Measurements from ENCODE around the gene PIK3R3. TPM values are rescaled to one million over a fixed set of nuclear protein-coding genes. Genes with fewer than 3 reads are reported as not detected.
A peak's percentile ranks its signal among the peaks of the same experiment; 100 is the strongest.

PIK3R3 gene
- total and polyA plus RNA-seq, 5 donors: 20.0 to 49.8 (median 30.9) TPM

DNA sequence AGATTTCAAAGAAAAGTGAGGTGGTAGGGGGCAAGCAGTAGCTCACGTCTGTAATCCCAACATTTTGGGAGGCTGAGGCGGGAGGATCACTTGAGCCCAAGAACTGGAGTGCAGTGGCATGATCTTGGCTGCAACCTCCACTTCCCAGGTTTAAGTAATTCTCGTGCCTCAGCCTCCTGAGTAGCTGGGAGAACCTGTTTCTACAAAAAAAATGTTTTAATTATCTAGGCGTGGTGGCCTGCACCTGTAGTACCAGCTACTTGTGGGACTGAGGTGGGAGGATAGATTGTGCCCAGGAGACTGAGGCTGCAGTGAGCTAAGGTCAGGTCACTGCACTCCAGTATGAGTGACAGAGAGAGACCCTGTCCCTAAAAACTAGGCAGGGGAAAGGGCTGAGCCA is 39.9 kb upstream of the PIK3R3 start:
- DNase-seq (no peak), ATAC-seq (no peak)
- Histone ChIP-seq H3K9me3 (ENCODE audit: control insufficient read depth, low read length) (no peaks in the 10 kb centered on the region), H3K4me1 (ENCODE audit: control insufficient read depth, insufficient read depth, low read length) (peaks cover 31% of the 10 kb centered on the region), H3K4me3 (ENCODE audit: low read length) (no peak overlapping the region), H3K27ac (ENCODE audit: low read length) (no peak overlapping the region), H3K27me3 (ENCODE audit: control insufficient read depth, insufficient read depth) (no peaks in the 10 kb centered on the region)
- WGBS: 83% methylated on average over 4 of the region's 4 CpGs
- intact Hi-C loops (cut with DNase I): loop anchor here in 2 of 4 donors (5.0 to 10.0 kb wide), 2 partner anchors 40 to 48 kb away; partner anchors contain the start of gene PIK3R3 (in 1 of the 2)

GRCh38 chr1:46171871-46172270 is 39.4 kb upstream of the PIK3R3 start:
- H3K27me3 ChIP-seq (ENCODE audit: control insufficient read depth, insufficient read depth): no peaks in the 10 kb centered on the region
- no peak for ATAC-seq
- WGBS: 42% methylated on average over 6 of the region's 6 CpGs
- peaks cover 32% of the 10 kb centered on the region for H3K4me1 ChIP-seq (ENCODE audit: control insufficient read depth, insufficient read depth, low read length)
- H3K9me3 ChIP-seq (ENCODE audit: control insufficient read depth, low read length): no peaks in the 10 kb centered on the region
- intact Hi-C loops (cut with DNase I): loop anchor here in 2 of 4 donors (5.0 to 10.0 kb wide), 2 partner anchors 40 to 47 kb away; partner anchors contain the start of gene PIK3R3 (in 1 of the 2)
- no peak overlapping the region for H3K4me3 ChIP-seq (ENCODE audit: low read length)
- peak overlapping the region; percentile 61 for H3K27ac ChIP-seq (ENCODE audit: low read length)
- no peak for DNase-seq

DNA sequence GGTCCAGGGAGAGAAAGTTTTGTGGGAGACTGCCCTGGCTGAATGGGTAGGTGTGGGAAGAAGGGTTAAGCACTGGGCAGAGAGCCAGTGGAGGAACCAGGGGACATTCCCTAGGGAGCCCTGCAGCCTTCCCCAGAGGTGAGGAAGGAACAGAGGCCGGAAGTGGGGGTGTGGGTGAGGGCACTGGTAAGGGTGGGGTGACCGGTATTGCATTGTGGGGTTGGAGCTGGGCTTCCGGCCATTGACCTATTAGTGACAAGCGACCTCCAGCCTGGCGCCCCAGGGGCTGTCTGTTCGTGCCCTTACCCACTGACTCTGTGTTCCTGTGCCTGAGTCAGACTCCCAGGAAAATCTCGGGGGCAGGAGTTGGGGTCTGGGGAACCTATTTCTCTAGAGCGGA is 38.9 kb upstream of the PIK3R3 start:
- 66% methylated on average over 8 of the region's 8 CpGs for WGBS
- intact Hi-C loops (cut with DNase I): loop anchor here in 2 of 4 donors (5.0 to 10.0 kb wide), 2 partner anchors 39 to 47 kb away; partner anchors contain the start of gene PIK3R3 (in 1 of the 2)
- H3K27me3 ChIP-seq (ENCODE audit: control insufficient read depth, insufficient read depth): no peaks in the 10 kb centered on the region
- ATAC-seq: peak; percentile 38 to 51
- H3K27ac ChIP-seq (ENCODE audit: low read length): peak overlapping the region; percentile 61
- H3K4me1 ChIP-seq (ENCODE audit: control insufficient read depth, insufficient read depth, low read length): peaks cover 32% of the 10 kb centered on the region
- H3K4me3 ChIP-seq (ENCODE audit: low read length): no peak overlapping the region
- no peaks in the 10 kb centered on the region for H3K9me3 ChIP-seq (ENCODE audit: control insufficient read depth, low read length)
- DNase-seq: peak; percentile 63 to 72 (median 67)

DNA sequence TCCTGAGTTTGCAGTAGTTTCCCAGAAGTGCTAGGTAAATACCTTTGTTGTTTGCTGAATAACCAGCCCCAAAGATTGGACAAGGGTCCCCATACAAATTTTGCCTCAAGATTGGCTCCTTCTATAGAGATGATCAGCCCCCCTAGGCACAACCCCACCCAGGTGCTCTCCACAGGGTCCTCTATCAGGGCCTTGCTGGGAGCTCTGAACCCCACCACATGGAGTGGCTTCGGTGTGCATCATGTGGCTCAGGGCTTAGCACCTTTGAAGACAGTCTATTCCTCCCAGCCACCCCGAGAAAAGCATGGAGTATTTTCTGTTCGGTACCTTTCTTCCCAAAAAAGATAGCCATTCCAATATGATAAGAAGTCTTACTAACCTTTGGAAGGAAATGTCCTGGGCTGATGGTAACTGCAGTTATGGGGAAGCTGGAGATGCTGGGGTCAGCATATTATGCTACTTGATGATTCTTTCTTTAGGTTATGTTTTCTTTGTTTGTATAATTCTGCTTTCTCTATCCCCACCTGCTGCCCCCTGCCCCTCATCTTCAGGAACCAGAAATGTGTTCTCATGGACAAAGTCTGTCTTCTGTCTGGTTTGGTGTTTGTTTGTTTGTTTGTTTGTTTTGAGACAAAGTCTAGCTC is 37.5 kb upstream of the PIK3R3 start:
- no peak for ATAC-seq
- Histone ChIP-seq H3K9me3 (ENCODE audit: control insufficient read depth, low read length) (no peaks in the 10 kb centered on the region), H3K27me3 (ENCODE audit: control insufficient read depth, insufficient read depth) (no peaks in the 10 kb centered on the region), H3K4me3 (ENCODE audit: low read length) (no peak overlapping the region), H3K27ac (ENCODE audit: low read length) (no peak overlapping the region), H3K4me1 (ENCODE audit: control insufficient read depth, insufficient read depth, low read length) (peaks cover 27% of the 10 kb centered on the region)
- intact Hi-C loops (cut with DNase I): loop anchor here in 2 of 4 donors (5.0 to 10.0 kb wide), 2 partner anchors 38 to 45 kb away; partner anchors contain the start of gene PIK3R3 (in 1 of the 2)
- DNase-seq: no peak
- WGBS: 93% methylated on average over 3 of the region's 3 CpGs

- H3K27me3 ChIP-seq (ENCODE audit: control insufficient read depth, insufficient read depth): no peaks in the 10 kb centered on the region
- H3K27ac ChIP-seq (ENCODE audit: low read length): no peak overlapping the region
- no peak overlapping the region for H3K4me3 ChIP-seq (ENCODE audit: low read length)
- intact Hi-C loops (cut with DNase I): no loop called here
- ATAC-seq (no peak), DNase-seq (no peak)
- no peaks in the 10 kb centered on the region for H3K9me3 ChIP-seq (ENCODE audit: control insufficient read depth, low read length)
- H3K4me1 ChIP-seq (ENCODE audit: control insufficient read depth, insufficient read depth, low read length): peaks cover 15% of the 10 kb centered on the region
- WGBS: 72% methylated on average over 1 of the region's 1 CpG
These were observed 36.0 kb upstream of the PIK3R3 start for GRCh38 chr1:46168477-46168876.

DNA sequence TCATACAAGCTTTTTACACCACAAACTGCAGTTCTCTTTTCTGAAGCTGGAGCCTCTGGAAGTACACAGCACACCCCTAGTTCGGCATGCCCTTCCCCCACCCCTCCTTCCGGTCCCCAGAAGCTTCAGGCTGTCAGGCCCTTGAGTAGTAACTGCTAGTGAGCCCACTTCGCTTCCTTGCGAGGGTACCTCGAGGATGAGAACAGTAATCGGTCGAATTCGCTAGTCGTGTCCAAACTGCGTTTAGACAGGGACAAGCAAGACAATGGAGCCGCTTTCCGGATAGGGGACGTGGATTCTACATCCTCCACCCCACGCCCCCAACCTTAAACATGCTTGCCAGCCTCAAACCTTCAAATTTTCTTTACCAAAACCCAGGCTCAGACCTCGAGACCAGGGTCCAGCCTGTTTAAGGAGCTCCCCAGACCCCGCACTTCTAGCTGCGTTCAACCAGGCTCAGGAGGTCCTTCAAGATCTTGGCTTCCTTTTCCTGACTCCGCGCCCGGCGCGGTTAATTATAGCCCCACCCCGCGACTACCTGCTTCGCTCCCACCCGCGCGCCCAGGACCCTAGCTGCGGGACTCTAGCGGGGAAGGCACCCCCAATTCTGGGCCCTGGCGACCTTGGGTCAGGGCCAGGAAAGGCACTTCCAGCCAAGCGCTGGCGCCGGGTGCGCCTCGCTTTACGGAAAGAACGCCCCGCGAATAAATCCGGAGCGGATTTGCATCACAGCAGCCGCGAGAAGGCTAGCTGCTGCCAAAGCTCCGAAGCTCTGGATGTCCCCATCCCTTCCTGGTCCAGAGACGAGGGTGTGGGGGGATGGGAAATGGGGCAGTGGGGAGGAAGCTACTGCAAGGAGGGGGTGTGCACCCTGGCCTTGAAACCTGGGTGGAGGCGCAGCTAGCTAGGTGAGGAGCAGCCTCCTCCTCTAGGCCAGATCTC is 34.4 kb upstream of the PIK3R3 start:
- Histone ChIP-seq H3K27me3 (ENCODE audit: control insufficient read depth, insufficient read depth) (no peaks in the 10 kb centered on the region), H3K9me3 (ENCODE audit: control insufficient read depth, low read length) (no peaks in the 10 kb centered on the region), H3K4me1 (ENCODE audit: control insufficient read depth, insufficient read depth, low read length) (peaks cover 9% of the 10 kb centered on the region), H3K27ac (ENCODE audit: low read length) (peak overlapping the region; percentile 82), H3K4me3 (ENCODE audit: low read length) (peak overlapping the region; percentile 48)
- intact Hi-C loops (cut with DNase I): no loop called here
- DNase-seq (peak; percentile 86 to 90 (median 90)), ATAC-seq (peak; percentile 81 to 89)
- 7% methylated on average over 47 of the region's 47 CpGs for WGBS

DNA sequence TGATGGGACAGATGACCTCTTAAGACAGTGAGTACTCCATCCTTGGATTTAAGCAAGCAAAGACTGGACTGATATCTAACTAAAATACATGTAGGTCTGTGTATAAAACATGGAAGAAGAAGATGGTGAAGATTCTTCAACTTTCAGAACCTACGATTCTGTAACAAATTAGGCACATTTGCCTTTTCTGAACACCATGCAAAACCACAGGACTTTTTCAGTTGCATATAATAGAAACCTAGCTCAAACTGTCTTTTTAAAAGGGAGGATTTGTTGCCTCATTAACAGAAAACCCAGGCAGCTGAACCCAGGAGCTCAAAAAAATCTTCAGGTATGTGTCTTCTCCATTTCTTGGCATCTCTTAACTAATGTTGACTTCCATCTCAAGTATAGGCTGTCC is 27.8 kb upstream of the PIK3R3 start:
- 90% methylated on average over 1 of the region's 1 CpG for WGBS
- H3K27ac ChIP-seq (ENCODE audit: low read length): no peak overlapping the region
- H3K4me3 ChIP-seq (ENCODE audit: low read length): no peak overlapping the region
- H3K9me3 ChIP-seq (ENCODE audit: control insufficient read depth, low read length): no peaks in the 10 kb centered on the region
- ATAC-seq (no peak), DNase-seq (no peak)
- no peaks in the 10 kb centered on the region for H3K27me3 ChIP-seq (ENCODE audit: control insufficient read depth, insufficient read depth)
- intact Hi-C loops (cut with DNase I): no loop called here
- no peaks in the 10 kb centered on the region for H3K4me1 ChIP-seq (ENCODE audit: control insufficient read depth, insufficient read depth, low read length)

DNA sequence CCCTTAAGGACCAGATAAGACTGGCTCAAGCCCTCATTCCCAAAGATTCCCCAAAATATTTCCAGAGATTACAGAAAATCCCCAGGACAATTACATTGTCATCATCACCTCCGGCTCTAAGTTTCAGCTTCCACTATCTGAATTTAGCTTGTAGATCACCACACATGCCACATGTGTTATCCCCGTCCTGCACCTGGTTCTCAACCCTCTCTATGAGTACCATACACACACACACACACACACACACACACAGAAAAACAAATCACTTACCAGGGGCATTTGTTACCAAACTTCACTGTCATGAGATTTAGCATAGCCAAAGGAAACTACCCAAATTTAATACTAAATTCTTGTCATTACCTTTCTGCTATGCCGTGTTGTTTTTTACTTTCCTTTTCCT is 27.1 kb upstream of the PIK3R3 start:
- 54% methylated on average over 3 of the region's 3 CpGs for WGBS
- no peak for ATAC-seq
- DNase-seq: no peak
- no peaks in the 10 kb centered on the region for H3K27me3 ChIP-seq (ENCODE audit: control insufficient read depth, insufficient read depth)
- intact Hi-C loops (cut with DNase I): no loop called here
- no peak overlapping the region for H3K27ac ChIP-seq (ENCODE audit: low read length)
- no peak overlapping the region for H3K4me3 ChIP-seq (ENCODE audit: low read length)
- no peaks in the 10 kb centered on the region for H3K9me3 ChIP-seq (ENCODE audit: control insufficient read depth, low read length)
- no peaks in the 10 kb centered on the region for H3K4me1 ChIP-seq (ENCODE audit: control insufficient read depth, insufficient read depth, low read length)

DNA sequence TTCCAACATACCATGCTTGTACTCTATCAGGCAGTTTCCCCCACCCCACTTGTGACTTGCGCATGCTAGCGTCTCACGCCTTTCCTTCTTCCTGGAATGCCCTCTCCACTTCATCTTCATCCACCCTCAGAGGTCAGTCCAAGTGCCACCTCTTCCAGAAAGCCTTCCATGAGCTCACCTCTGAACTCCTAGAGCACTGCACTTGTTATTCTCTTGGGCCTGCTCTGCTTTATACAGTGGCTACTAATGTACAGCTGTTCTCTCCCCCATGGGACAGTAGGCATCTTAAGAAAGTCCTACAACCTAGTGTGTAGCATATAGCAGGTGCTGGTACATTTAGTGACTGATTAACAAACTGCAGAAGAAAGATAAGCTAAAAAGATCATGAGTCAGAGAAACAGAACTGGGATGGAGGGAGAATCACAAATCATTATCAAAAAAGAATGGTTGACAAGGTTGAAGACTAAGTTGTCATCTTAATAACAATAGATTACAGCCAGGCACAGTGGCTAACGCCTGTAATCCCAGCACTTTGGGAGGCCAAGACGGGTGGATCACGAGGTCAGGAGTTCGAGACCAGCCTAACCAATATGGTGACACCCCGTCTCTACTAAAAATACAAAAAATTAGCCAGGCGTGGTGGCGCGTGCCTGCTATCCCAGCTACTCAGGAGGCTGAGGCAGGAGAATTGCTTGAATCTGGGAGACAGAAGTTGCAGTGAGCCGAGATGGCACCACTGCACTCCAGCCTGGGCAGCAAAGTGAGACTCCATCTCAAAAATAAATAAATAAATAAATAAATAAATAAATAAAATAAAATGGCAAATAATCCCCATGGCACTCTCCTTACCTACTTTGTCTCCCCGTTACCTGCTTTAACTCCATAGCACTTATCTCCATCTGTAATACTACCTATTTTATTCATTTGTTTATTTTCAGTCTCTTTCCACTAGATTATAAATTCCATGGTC is 26.2 kb upstream of the PIK3R3 start:
- no peak for ATAC-seq
- H3K27me3 ChIP-seq (ENCODE audit: control insufficient read depth, insufficient read depth): no peaks in the 10 kb centered on the region
- 88% methylated on average over 13 of the region's 13 CpGs for WGBS

GRCh38 chr1:46157916-46158311 is 25.5 kb upstream of the PIK3R3 start:
- no peak for DNase-seq
- WGBS: 76% methylated on average over 1 of the region's 1 CpG
- Histone ChIP-seq H3K4me3 (ENCODE audit: low read length) (no peak overlapping the region), H3K27ac (ENCODE audit: low read length) (no peak overlapping the region), H3K9me3 (ENCODE audit: control insufficient read depth, low read length) (no peaks in the 10 kb centered on the region), H3K27me3 (ENCODE audit: control insufficient read depth, insufficient read depth) (no peaks in the 10 kb centered on the region), H3K4me1 (ENCODE audit: control insufficient read depth, insufficient read depth, low read length) (no peaks in the 10 kb centered on the region)
- intact Hi-C loops (cut with DNase I): no loop called here
- no peak for ATAC-seq

More for the DNA sequence above, 26.2 kb upstream of the PIK3R3 start:
- Histone ChIP-seq H3K27ac (ENCODE audit: low read length) (no peak overlapping the region), H3K4me3 (ENCODE audit: low read length) (no peak overlapping the region), H3K9me3 (ENCODE audit: control insufficient read depth, low read length) (no peaks in the 10 kb centered on the region), H3K4me1 (ENCODE audit: control insufficient read depth, insufficient read depth, low read length) (no peaks in the 10 kb centered on the region)
- no peak for DNase-seq
- intact Hi-C loops (cut with DNase I): no loop called here

All from right cardiac atrium (tissue), 5 donors.